HEK293T (cell line): ENCODE results near the gene CCL21.

Source experiments
- ARNT ChIP-seq: fragments of 450-650 bp; IDR thresholded peaks from 2 replicates; pipeline ENCODE4 v1.6.1; 2017; ENCODE audit warnings: mild to moderate bottlenecking
- BHLHE40 ChIP-seq: fragments of 450-650 bp; IDR thresholded peaks from 2 replicates; pipeline ENCODE4 v1.6.1; 2016; ENCODE audit warnings: mild to moderate bottlenecking, moderate library complexity, borderline replicate concordance
- ELF4 ChIP-seq: fragments of 450-650 bp; IDR thresholded peaks from 2 replicates; pipeline ENCODE4 v1.6.1; 2017; ENCODE audit warnings: antibody characterized with exemption
- FOXM1 ChIP-seq: fragments of 450-650 bp; IDR thresholded peaks from 2 replicates; pipeline ENCODE4 v1.6.1; 2017; ENCODE audit warnings: mild to moderate bottlenecking, borderline replicate concordance
- L3MBTL2 ChIP-seq: fragments of 450-650 bp; conservative IDR thresholded peaks from 2 replicates; pipeline ENCODE4 v1.6.1; 2016; ENCODE audit warnings: mild to moderate bottlenecking
- LEF1 ChIP-seq: fragments of 450-650 bp; IDR thresholded peaks from 2 replicates; pipeline ENCODE4 v1.6.1; 2017; ENCODE audit warnings: mild to moderate bottlenecking, borderline replicate concordance
- SP1 ChIP-seq: fragments of 450-650 bp; IDR thresholded peaks from 2 replicates; pipeline ENCODE4 v1.6.1; 2017
- TARDBP ChIP-seq: fragments of 450-650 bp; IDR thresholded peaks from 2 replicates; pipeline ENCODE4 v1.6.1; 2016

DNA sequence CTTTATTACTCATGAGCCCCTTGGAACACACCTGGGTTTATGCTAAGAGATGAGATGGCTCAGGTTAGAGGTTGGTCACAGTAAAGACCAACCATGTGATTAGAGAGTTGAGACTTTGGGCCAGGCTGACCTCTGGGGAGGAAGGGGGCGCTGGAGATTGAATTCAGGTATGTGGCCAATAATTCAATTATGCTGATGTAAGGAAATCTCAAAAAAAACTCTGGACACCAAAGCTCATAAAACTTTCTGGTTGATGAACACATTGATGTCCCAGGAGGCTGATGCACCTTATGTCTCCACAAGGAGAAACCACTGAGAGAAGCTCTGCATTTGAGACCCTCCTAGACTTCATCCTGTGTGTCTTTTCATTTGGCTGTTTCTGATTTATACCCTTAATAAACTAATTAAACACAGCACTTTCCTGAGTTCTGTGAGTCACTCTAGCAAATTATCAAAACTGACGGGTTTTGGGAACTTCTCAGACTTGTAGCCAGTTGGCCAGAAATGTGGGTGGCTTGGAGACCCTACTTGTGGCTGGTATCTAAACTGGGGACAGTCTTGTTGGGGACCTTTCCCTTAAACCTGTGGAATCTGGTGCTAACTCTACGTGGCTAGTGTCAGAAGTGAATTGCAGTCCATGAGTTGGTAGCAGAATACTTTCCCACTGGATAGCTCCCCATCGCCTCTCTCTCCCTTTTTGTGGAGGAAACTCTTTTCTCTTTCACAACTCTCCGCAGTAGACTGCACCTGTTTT lies 40.0 kb downstream of the CCL21 start:
- TF ChIP-seq SP1 (no peak), TARDBP (no peak), BHLHE40 (no peak), ARNT (no peak), ELF4 (no peak), L3MBTL2 (no peak), FOXM1 (no peak), LEF1 (no peak)
